Activated CD4-positive, alpha-beta T cell treated with anti-CD3 and anti-CD28 coated beads, Interleukin-2, amount 50 U/mL, for 48 hours (primary cell): ENCODE results near the gene MYH11.
"Not testable (repeated sequence)": the region's sequence is repeated elsewhere in the genome, so short reads cannot be mapped to it uniquely, and the experiment has no call there.

Source experiments
- DNase-seq, 2 experiments: peaks; one replicate each; pipeline ENCODE4 v3.0.0-alpha.2; 2020

The MYH11 gene

DNA sequence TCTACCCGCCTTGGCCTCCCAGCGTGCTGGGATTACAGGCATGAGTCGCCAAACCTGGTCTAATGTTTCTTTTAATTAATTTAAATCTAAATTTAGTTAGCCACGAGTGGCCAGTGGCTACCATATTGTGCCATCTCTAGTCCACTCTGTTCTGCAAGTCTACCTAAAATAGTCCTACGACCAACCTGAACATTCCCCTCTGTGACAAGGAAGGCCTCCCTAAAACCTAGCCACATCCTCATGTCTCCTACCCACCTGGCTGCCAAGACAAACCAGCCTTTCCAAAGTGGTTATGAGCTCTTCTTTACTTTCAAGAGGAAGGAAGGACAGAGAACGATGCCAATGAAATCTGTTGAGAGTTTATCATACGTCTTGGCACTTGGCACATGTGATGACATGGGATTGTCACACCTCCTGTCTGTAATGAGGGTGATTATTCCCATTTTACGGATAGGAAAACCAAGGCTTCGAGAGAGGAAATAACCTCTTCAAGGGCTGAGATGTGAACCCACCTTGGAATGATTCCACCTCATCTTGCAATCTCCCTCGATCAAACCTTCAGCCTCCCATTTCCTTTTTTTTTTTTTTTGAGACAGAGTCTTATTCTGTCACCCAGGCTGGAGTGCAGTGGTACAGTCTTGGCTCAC, 19.7 kb downstream of the MYH11 start:
- DNase-seq, result no peak

DNA sequence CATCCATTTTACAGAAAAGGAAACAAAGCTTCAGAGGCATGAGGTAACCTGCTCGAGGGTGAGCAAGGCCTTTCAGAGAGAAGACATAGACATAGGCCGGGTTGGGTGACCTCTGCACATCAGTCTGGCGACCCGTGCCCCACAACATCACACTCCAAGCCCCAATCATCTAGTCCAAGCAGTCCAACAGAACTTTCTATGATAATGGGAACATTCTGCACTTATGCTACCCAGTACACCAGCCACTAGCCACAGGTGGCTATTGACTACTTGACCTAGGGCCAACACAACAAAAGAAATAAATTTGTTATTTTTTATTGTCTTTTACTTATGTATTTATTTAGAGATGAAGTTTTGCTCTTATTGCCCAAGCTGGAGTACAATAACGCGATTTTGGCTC, 20.8 kb downstream of the MYH11 start:
- no peak for DNase-seq

DNA sequence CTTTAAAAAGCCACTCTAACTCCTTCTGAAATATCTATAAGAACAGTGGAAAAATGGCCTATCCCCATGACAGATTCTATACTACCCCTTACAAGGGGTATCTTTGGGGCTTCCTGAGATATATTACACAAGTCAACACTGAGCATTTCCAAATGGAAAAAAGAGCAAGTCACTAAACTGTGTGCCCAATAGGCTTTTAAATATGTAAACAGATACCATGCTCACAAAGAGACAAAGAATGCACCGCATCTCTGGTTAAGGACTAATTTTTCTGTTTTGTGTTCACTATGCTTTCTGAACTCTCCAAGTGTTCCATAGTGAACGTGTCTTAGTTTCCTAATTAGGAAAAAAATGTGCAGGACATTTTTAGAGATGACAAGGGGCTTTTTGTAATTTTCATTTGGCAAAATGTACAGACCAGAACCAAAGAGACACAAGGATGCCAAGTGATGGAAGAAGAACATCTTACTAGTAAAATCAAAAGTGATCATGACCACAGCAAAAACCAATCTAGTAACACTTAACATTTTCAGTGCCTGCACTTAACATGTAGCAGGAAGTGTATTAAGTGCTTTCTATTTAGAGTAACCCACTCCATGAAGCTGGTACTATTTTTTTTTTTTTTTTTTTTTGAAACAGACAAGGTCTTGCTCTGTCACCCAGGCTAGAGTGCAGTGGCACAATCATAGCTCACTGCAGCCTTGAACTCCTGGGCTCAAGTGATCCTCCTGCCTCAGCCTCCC, 21.5 kb downstream of the MYH11 start:
- DNase-seq, result no peak

DNA sequence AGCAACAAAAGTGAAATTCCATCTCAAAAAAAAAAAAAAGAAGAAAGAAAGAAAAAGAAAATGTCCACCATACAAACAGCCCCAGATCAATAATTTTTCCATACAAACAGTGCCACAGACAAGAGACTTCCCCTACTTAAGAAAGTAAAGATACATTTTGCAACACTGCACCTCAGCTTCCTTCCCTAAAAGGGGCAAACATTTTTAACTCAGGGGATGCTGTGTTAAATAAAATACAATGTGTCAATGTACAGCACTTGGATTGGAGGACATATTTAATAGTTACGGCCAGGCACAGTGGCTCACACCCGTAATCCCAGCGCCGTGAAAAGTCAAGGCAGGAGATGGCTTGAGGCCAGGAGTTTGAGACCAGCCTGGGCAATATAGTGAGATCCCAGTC, 22.3 kb downstream of the MYH11 start:
- no peak for DNase-seq

DNA sequence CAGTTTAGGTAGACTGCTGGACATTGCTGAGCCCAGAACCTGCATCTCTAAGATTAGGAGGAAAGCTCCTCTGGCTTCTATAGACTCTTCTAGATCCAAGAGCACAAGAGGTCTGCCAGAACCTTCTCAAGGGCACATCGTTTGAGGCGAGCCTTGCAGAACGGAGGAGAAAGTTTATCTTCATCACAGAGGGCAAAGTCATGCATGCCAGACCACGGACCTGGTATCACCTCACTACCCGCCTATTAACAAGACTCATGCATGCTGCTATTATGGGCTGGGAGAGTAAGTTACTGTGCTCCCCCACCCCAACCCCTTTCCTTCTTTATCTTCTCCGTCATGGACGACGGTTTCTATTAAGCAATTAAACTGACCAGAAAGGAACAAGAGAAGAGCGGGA, 23.3 kb downstream of the MYH11 start:
- DNase-seq, result no peak

DNA sequence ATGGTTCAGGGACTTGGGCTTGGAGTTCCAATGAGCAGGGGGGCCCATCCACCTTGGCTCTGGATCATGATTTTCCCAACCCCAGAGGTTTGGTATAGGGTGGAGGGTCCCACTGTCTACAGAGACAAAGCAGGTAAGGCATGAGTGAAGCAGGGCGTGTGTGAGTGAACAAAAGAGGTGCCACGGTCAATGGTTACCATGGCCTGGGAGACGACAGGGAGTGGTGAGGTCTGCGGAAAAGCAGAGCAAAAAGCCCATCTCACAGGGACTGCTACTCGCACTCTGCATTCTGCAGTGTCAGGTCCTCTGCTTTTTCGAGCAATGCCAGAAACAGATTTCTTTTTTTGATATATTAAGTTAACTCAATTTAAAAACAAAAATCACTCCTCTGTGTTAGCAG, 24.6 kb downstream of the MYH11 start:
- DNase-seq, result no peak

DNA sequence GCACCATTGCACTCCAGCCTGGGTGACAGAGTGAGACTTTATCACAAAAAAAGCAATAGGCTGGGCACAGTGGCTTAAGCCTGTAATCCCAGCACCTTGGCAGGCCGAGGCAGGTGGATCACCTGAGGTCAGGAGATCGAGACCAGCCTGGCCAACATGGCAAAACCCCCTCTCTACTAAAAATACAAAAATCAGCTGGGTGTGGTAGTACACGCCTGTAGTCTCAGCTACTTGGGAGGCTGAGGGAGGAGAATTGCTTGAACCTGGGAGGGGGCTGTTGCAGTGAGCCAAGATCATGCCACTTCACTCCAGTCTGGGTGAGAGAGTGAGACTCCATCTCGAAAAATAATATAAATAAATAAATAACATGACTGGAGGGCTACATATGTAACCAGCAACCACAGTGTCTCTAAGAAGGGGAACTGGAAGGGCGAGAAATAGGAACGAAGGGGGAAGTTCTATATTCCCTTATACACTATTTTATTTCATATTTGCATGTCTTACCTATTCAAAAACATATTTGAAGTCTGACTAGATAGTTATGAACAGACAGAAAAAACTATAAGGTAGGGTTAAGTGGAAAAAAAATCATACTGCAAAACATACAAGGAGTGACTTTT, 25.9 kb downstream of the MYH11 start:
- DNase-seq, result no peak

DNA sequence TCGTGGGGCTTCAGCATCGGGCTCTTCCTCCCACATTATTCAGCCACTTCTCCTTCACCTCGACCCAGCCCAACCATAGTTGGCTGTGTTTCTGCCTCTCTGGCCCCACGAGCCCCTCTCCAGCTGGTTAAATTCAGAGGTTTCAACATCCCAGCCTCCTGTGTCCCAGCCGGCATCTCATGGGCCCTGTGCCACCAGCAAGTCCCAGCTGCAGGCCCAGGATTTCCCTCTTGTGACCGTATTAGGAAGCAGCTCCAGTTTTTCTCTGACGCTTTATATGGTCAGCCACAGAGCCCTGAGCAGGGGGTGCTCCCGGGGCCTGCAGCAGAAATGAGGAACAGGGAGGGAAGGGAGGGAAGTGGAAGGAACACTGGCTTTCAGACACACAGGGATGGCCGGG, 27.4 kb downstream of the MYH11 start:
- DNase-seq, result no peak

DNA sequence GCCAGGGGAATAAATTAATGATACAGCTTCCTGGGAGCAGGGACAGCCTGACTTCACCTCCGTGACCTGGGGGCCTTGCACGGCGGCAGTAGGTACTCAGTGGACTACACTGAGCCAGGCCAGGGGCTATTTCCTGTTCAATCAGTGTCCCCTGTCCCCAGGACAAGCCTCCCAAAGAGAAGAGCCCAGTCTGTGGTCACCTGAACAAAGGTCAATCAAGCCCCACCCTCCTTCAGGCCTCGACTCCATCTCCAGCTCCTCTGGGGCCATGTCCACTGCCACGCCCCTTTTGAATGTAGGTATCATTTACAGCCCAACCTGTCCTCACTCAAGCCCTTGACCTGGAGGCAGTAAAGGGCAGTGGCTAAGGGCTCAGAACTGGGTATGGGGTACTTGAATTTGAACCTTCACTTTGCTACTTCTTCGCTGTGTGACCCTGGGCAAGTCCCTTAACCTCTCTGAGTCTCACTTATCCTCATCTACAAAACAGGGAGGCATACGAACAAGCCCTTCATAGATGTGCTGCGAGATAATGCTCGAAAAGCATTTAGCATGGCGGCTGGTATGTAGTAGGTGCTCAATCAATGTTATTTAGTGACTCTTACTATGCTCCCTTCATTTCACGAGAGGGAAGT, 29.0 kb downstream of the MYH11 start:
- no peak for DNase-seq

DNA sequence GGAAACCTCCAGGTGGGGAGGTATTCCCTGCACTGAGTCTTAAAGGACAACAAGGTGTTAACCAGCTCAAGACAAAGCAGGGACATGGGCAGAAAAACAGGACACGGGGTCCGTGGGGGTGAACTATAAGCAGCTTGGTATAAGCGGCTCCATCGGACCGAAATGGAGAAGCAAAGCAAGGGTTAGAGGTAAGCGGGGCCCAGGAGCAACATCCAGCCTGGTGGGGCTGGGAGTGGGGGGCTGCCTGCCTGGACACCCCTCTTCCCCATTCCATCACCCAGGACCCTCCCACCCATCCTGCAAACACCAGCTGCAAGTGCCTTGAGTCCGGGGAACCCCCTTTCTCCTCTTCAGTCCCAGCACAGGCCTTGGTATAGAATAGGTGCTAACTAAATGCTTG, 29.5 kb downstream of the MYH11 start:
- no peak for DNase-seq

DNA sequence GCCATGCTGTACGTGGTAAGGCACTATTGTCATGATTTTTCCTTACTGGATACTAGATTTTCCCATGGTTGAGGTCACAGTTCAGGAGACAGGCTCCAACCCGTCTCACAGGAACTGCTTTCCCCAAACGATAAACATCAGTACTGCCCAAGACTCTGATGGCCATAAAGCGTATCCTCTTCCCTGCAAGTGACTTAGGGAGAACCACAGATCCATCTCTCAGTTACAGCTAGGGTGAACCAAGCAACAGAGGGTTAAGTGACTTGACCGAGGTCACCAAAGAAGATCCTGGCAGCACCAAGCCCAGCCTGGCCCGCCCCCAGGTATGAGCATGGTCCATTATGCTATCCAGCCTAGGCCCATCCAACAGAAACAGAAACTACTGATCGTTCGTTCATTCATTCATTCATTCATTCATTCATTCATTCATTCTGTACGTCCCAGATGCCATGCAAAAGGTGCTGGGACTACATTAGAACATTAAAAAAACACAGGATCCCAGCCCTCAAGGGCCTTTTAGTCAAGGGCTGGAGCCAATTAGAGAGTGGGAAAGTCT, 31.0 kb downstream of the MYH11 start:
- no peak for DNase-seq

DNA sequence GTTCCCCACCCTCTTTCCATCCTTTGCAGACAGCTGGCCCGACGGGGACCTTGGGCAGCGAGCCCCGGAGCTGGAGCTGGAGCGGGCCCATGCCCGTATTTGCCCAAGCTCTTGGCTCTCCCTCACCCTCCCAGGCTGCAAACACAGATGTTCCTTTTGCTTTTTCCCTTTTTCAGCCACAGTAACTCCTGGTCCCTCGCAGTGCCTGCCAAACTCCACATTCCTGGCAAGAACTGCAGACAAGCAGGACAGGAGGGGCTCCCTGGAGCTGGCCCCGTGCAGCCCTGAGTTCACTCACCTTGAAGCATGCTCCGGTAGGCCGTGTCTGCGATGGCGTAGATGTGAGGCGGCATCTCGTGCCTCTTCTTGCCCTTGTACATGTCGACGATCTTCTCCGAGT, 33.9 kb downstream of the MYH11 start:
- no peak for DNase-seq

DNA sequence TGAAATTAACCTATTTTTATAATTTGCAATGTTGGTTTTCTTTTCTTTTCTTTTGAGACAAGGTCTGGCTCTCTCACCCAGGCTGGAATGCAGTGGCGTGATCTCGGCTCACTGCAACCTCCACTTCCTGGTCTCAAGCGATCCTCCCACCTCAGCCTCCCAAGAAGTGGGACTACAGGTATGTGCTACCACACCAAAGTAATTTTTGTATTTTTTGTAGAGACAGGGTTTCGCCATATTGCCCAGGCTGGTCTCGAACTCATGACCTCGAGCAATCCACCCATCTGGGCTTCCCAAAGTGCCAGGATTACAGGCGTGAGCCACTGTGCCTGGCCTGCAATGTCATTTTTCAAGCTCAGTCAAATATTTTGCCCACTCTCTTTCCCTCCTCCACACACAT, 36.0 kb downstream of the MYH11 start:
- no peak for DNase-seq

DNA sequence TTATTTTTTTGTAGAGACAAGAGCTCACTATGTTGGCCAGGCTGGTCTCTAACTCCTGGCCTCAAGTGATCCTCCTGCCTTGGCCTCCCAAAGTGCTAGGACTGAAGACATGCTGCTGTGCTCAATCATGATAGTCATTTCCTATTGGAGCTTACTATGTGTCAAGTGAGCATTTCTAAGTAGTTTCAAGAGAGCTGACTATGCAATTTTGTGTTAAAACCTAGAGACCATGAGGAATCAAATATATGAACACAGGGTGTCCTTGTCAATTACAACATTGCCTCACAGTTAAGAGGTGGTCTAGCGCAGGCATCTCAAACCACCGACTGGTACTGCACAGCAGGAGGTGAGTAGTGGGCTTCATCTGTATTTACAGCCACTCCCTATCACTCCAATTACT, 37.8 kb downstream of the MYH11 start:
- no peak for DNase-seq

DNA sequence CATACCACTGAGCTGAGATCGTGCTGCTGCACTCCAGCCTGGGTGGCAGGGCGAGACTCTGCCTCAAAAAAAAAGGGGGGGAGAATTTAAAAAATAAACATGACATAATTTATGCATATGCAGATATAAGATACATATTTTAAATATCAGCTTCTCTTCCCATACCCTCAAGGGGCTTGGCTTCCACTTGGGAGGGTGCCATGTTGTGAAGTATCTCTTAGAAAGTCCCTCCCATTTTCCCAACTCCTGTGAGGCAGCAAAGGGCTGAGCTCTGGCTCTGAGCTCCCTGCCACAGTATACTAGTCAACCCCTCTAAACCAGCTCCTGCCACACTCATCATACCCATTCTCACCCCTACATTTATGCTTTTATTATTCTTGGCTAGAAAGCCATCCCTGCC, 39.4 kb downstream of the MYH11 start:
- no peak for DNase-seq

DNA sequence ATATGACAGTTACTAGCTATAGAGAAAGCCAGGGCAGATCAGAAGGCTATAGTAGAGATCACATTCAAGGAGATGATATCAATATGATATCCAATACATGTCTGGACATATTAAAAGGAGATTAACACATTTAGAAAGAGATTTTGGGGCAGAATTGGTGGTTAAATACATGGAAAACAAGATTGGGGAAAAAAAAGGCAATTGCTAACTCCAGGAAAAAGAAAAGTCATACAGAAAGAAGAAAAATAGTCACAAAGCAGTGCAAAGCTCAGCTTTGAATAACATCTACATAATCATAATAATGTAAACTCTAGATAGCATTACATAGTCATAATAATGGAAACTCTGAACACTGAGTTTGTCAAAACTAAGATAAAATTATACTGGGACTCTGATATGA, 40.6 kb downstream of the MYH11 start:
- no peak for DNase-seq

DNA sequence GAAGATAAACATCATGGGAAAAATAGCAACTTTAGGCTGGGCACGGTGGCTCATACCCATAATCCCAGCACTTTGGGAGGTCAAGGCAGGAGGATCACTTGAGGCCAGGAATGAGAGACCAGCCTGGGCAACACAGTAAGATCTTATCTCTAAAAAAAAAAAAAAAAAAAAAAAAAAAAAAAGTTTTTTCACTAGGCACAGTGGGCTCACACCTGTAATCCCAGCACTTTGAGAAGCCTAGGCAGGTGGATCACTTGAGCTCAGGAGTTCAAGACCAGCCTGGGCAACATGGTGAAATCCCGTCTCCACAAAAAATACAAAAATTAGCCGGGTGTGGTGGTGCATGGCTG, 44.5 kb downstream of the MYH11 start:
- not testable (repeated sequence) for DNase-seq

DNA sequence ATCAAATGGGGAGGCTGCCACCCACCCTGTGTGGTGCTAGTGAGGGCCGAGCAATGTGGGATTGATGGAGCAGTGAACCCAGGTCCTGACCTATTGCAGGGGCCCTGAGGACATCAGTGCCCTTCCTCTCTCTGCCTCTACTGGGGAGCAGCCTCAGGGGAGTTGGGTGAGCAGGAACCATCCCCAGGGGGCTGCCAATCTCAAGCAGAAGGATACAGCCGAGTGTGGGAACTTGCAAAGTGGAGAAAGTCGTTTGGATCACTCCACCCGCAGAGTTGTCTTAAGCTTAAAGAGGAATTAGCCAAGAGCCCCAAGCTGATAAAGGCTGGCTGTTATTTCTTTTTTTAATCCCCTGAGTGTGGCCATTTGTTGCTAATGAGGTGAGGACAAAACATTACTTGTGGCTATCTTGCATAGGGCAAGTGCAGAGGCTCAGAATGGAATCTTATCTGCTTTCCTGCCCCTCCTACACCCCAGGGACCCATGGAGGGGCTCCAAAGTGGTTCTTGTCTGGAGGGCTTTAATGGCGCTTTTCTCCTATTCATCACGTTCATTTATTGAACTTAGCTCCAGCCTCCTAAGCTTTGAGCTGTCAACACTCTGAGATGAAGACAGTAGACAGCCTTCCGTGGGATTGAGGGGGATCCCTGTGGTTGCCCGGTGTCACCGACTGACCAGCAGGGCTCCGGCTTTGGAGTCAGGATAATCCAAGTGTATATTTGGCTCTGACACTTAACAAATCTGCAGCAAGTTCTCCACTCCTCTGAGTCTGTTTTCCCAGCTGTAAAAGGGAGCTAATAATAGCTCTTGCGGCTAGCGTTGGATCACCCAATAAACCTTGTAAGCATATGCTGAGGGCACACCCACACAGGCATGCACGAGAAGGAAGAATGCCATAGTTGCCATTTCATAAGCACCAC, 45.1 kb downstream of the MYH11 start:
- DNase-seq, result no peak

DNA sequence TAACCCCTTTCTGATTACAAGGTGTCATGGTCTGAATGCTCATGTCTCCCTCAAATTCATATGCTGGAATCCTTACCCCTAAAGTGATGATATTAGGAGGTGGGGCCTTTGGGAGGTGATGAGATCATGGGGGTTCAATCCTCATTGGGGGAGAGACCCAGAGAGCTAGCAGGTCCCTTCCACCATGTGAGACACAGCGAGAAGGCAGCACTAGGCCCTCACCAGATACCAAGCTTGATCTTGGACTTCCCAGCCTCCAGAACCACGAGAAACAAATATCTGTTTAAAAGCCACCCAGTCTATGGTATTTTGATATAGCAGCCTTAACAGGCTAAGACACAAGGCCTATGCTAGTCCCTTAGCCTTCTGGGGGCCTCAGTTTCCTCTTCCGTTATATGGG, 45.9 kb downstream of the MYH11 start:
- no peak for DNase-seq

DNA sequence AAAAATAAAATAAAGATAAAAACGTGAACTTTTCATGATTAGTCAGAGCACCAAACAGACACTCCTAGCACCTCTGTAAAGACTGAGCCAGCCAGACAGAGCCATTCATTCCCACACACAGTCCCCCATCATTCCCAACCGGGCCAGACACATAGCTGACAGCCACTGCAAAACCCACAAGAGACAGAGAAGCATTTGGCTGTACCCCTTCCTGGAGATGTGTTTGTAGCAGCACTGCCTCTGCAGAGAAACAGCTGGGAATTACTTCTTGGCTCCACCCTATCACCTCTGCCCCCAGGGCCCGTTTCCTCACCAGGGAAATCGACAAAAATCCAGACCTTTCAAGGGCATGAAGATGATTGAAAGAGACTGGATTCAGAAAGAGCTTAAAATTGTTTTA, 46.4 kb downstream of the MYH11 start:
- DNase-seq, result no peak

DNA sequence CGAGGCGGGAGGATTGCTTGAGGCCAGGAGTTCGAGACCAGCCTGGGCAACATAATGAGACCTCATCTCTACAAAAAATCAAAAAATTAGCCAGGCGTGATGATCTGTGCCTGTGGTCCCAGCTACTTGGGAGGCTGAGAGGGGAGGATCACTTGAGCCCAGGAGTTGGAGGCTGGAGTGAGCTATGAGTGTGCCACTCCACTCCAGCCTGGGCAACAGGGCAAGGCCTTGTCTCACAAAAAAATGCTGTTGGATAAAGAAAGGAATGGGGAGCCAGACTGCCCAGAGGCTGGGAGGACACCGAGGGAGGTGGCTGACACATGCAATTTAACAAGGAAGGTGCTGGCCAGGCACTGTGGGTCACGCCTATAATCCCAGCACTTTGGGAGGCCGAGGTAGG, 47.5 kb downstream of the MYH11 start:
- not testable (repeated sequence) for DNase-seq

DNA sequence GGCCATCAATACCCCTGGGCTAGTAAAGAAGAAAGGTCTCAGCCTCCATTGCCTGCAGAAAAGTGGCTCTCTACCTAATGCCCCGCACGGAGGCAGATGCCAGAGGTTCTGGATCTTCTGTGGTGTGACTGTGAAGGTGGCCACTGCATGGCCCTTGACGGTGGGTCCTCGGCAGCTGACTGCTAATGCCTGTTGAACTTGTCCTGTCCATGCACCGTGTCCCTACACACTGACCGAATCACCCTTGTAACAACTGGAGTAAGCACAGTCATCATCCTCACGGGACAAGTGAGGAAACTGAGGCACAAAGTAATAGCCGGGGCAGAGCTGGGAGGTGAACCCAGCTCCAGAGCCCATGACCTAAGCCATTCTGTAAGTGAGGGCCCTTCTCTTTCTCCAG, 48.8 kb downstream of the MYH11 start:
- DNase-seq, result no peak

DNA sequence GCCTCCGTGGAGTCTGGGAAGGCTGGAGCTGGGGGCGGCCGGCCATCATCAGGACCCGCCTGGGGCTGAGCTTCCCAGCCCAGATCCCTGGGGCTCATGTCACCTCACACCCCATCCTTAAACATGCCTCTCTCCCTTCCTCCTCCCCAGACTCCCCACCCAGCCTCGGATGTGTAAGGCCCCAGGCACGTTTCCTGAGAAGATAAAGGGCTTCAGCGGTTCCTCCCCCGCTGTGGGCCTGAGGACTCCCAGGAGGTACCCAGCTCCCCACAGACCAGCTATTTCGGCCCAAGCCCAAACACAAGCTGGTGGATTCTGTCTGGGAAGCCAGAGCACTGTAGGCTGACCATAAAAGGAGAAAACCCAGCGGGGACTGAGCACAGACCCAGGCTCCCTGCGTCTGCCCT, 49.2 kb downstream of the MYH11 start:
- no peak for DNase-seq
